Measurements from ENCODE around the gene POLE4.

DNA sequence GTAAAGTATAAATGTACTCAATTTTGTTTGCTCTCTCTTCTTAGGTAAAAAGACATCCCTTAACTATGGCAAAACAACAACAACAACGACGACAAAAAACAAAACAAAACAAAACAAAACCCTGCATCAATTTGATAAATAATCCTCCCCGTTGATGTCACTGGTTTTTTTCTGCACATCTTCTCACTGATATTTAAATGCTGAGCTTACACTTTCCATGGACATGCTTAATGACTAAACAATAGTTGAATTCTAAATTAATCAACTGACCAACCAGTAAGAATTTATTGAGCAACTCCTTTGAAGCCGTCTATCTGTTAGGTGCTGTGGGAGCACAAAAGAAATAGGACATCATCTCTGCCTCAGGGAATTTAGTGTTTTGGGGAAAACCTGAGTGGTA is 20.2 kb upstream of the POLE4 start:
- TF ChIP-seq CTCF (conservative IDR thresholded peaks at IDR 0.05 in 1 of 2, IDR thresholded peaks at IDR 0.05 in 1 of 2; ENCODE audit: low read depth in 1 of 2, low read length in 2 of 2) (no peak), EZH2 (IDR thresholded peaks at IDR 0.05; ENCODE audit: low read length, missing control alignments) (no peak)

All from fibroblast of lung (primary cell).